Stomach smooth muscle (tissue), 2 donors: Measurements from ENCODE around the gene HYOU1.
"Not testable (repeated sequence)": the region's sequence is repeated elsewhere in the genome, so short reads cannot be mapped to it uniquely, and the experiment has no call there.

ENCODE experiments used
- H3K27ac ChIP-seq: one replicate; pipeline ENCODE4 v1.7.0; 2013; ENCODE audit warnings: mild to moderate bottlenecking, low read length, inconsistent platforms
- H3K27me3 ChIP-seq, 2 donors: one replicate each; pipeline ENCODE4 v1.7.0; 2013; ENCODE audit warnings: low read length in 2 of 2; ENCODE audit not compliant: insufficient read depth in 2 of 2, control insufficient read depth in 1 of 2
- H3K36me3 ChIP-seq, 2 donors: one replicate each; pipeline ENCODE4 v1.7.0; 2013; ENCODE audit warnings: low read length in 2 of 2; ENCODE audit not compliant: control insufficient read depth in 2 of 2, insufficient read depth in 2 of 2
- H3K4me1 ChIP-seq: one replicate; pipeline ENCODE4 v1.7.0; 2013; ENCODE audit warnings: low read length; ENCODE audit not compliant: control insufficient read depth, insufficient read depth
- H3K4me3 ChIP-seq, 2 donors: one replicate each; pipeline ENCODE4 v1.7.0; 2013; ENCODE audit warnings: low read length in 2 of 2
- H3K9ac ChIP-seq, 2 donors: one replicate each; pipeline ENCODE4 v1.7.0; 2013; ENCODE audit warnings: low read length in 2 of 2, mild to moderate bottlenecking in 1 of 2
- H3K9me3 ChIP-seq, 2 donors: one replicate each; pipeline ENCODE4 v1.7.0; 2013; ENCODE audit warnings: low read length in 2 of 2; ENCODE audit not compliant: control insufficient read depth in 2 of 2
- donor health status: healthy.
- donor health status: Pancreatic carcinoma.

HYOU1 gene

GRCh38 chr11:119057000-119057769 is at the start of gene HYOU1:
HYOU1 (minus strand) TSS chr11:119057205; CDS start chr11:119056160, 1,045 bp downstream.
- H3K36me3 ChIP-seq = peaks cover 25 to 29% of the 10 kb centered on the region in 2 donors
- peaks cover 20% of the 10 kb centered on the region for H3K4me1 ChIP-seq
- H3K27me3 ChIP-seq = no peaks in the 10 kb centered on the region
- peak within 1 kb of the TSS; percentile 85 for H3K27ac ChIP-seq
- H3K9ac ChIP-seq = peak within 1 kb of the TSS; percentile 82 to 86
- H3K4me3 ChIP-seq = peak within 1 kb of the TSS; percentile 89 to 92
- no peaks in the 10 kb centered on the region for H3K9me3 ChIP-seq

- no peaks in the 10 kb centered on the region for H3K27me3 ChIP-seq
- no peak overlapping the region for H3K9ac ChIP-seq
- H3K4me1 ChIP-seq = peaks cover 41% of the 10 kb centered on the region
- H3K36me3 ChIP-seq = no peaks in the 10 kb centered on the region
- H3K4me3 ChIP-seq = no peak overlapping the region
- peak overlapping the region; percentile 93 for H3K27ac ChIP-seq
- H3K9me3 ChIP-seq = no peaks in the 10 kb centered on the region
These were observed 46.8 kb upstream of the HYOU1 start for GRCh38 chr11:119103793-119104192.

GRCh38 chr11:119103161-119103664 is 46.2 kb upstream of the HYOU1 start:
- Histone ChIP-seq H3K27ac (peak overlapping the region; percentile 93), H3K4me1 (peaks cover 35% of the 10 kb centered on the region), H3K4me3 (peak overlapping the region; percentile 26 to 90)
- H3K27me3 ChIP-seq, H3K9me3 ChIP-seq, H3K9ac ChIP-seq, H3K36me3 ChIP-seq: not testable (repeated sequence)

- Histone ChIP-seq H3K9me3 (no peaks in the 10 kb centered on the region), H3K36me3 (peaks cover 14 to 17% of the 10 kb centered on the region in 2 donors), H3K27ac (peak within 1 kb of the TSS; percentile 93), H3K9ac (peak within 1 kb of the TSS; percentile 90 to 93), H3K4me1 (peaks cover 31% of the 10 kb centered on the region), H3K4me3 (peak within 1 kb of the TSS; percentile 89 to 90), H3K27me3 (no peaks in the 10 kb centered on the region)
These were observed 44.9 kb upstream of the HYOU1 start, which contains the start of gene DPAGT1 for GRCh38 chr11:119101759-119102423. DPAGT1 (minus strand) TSS chr11:119101853; CDS start chr11:119101655, 198 bp downstream.

GRCh38 chr11:119100994-119101758 is 44.2 kb upstream of the HYOU1 start:
- Histone ChIP-seq H3K4me1 (peaks cover 24% of the 10 kb centered on the region), H3K27ac (peak overlapping the region; percentile 93), H3K4me3 (peak overlapping the region; percentile 89 to 90), H3K36me3 (peaks cover 19 to 23% of the 10 kb centered on the region in 2 donors), H3K27me3 (no peaks in the 10 kb centered on the region), H3K9me3 (no peaks in the 10 kb centered on the region), H3K9ac (peak overlapping the region; percentile 90 to 93)

GRCh38 chr11:119100246-119100970 is 43.4 kb upstream of the HYOU1 start:
- Histone ChIP-seq H3K4me3 (peak overlapping the region; percentile 89 to 90), H3K9me3 (no peaks in the 10 kb centered on the region)

GRCh38 chr11:119099711-119100110 is 42.7 kb upstream of the HYOU1 start:
- no peak overlapping the region for H3K27ac ChIP-seq
- peaks cover 29% of the 10 kb centered on the region for H3K4me1 ChIP-seq
- H3K9ac ChIP-seq = no peak overlapping the region
- H3K4me3 ChIP-seq = no peak overlapping the region
- H3K36me3 ChIP-seq = peaks cover 19 to 23% of the 10 kb centered on the region in 2 donors
- no peaks in the 10 kb centered on the region for H3K9me3 ChIP-seq
- H3K27me3 ChIP-seq = no peaks in the 10 kb centered on the region

More at GRCh38 chr11:119100246-119100970, 43.4 kb upstream of the HYOU1 start:
- Histone ChIP-seq H3K4me1 (peaks cover 29% of the 10 kb centered on the region), H3K27me3 (no peaks in the 10 kb centered on the region), H3K36me3 (peaks cover 19 to 23% of the 10 kb centered on the region in 2 donors), H3K27ac (no peak overlapping the region), H3K9ac (peak overlapping the region; percentile 90 to 93)

- Histone ChIP-seq H3K4me1 (peaks cover 34% of the 10 kb centered on the region), H3K36me3 (peaks cover 25 to 33% of the 10 kb centered on the region in 2 donors), H3K27me3 (no peaks in the 10 kb centered on the region), H3K9me3 (no peaks in the 10 kb centered on the region), H3K27ac (peak overlapping the region; percentile 88), H3K9ac (peak overlapping the region; percentile 69 to 74), H3K4me3 (peak overlapping the region; percentile 84 to 91)
These were observed 38.3 kb upstream of the HYOU1 start for GRCh38 chr11:119095066-119095880.

- peaks cover 25 to 33% of the 10 kb centered on the region in 2 donors for H3K36me3 ChIP-seq
- peak overlapping the region; percentile 88 for H3K27ac ChIP-seq
- H3K9me3 ChIP-seq = no peaks in the 10 kb centered on the region
- H3K4me1 ChIP-seq = peaks cover 31% of the 10 kb centered on the region
- H3K4me3 ChIP-seq = peak overlapping the region; percentile 84 to 91
- no peaks in the 10 kb centered on the region for H3K27me3 ChIP-seq
- H3K9ac ChIP-seq = peak overlapping the region; percentile 69 to 74
These were observed 37.7 kb upstream of the HYOU1 start for GRCh38 chr11:119094816-119095065.
